Panc1 (cell line): ENCODE data around the gene DNAJB13.

Experiments used
- CTCF ChIP-seq: fragments of 450-650 bp; IDR thresholded peaks from 2 replicates; pipeline ENCODE4 v1.5.1; 2017; ENCODE audit warnings: mild to moderate bottlenecking
- POLR2AphosphoS5 ChIP-seq: IDR thresholded peaks from 2 replicates; pipeline ENCODE4 v1.6.1; 2012; ENCODE audit warnings: mild to moderate bottlenecking, low read depth, low read length, moderate library complexity
- TCF7L2 ChIP-seq: IDR thresholded peaks from 2 replicates; pipeline ENCODE4 v1.6.1; 2011; ENCODE audit warnings: mild to moderate bottlenecking, low read depth, low read length, inconsistent platforms

GRCh38 chr11:73916435-73916834, 34.4 kb upstream of the DNAJB13 start:
- TF ChIP-seq CTCF (no peak), TCF7L2 (no peak), POLR2AphosphoS5 (no peak)
